Heart left ventricle (tissue), 13 donors: ENCODE results near the gene PTPRU.

ENCODE experiments used
- CTCF ChIP-seq, 12 donors: fragments of 200-600 bp; sonication (generic) in 4 of 12; IDR thresholded peaks; one replicate each; pipeline versions ENCODE4 v1.5.0 to v1.8.0; 2018 to 2022; ENCODE audit warnings: antibody characterized with exemption in 12 of 12, mild to moderate bottlenecking in 5 of 12
- POLR2A ChIP-seq, 2 donors: fragments of 450-650 bp; IDR thresholded peaks; one replicate each; pipeline ENCODE4 v1.6.1; 2017; ENCODE audit warnings: antibody characterized with exemption in 2 of 2, mild to moderate bottlenecking in 2 of 2, moderate library complexity in 2 of 2
- donor health status: ischemic (EF 13 %, LVEDD 7.1; RV severe dilation, severe dysfunction).
- donor health status: DM: no; HTN: yes; CAD: no.
- donor health status: DM: no; HTN: no; CAD: no.
- donor health status: ischemic (EF 25% LVEDD 6.9; RV normal size, moderate dysfunction).
- donor health status: ischemic (EF 25% LVEDD 5.7; RV mildly dilated, moderate dysfunction).
- donor health status: ischemic (EF 35%, LVEDD 5.7; RV mildly dilated, moderate dysfunction).
- donor health status: nonischemic (EF 11% LVEDD 7.7; RV severe dilation, severe dysfunction).
- donor health status: DM: yes; HTN: yes; CAD: no.
- donor health status: PGD.
- donor health status: ischemic (EF 29% LVEDD 5.4; RV normal size, mild dysfunction).
- donor health status: nonischemic (EF 23%, LVEDD 6.1; RV moderate dilation, normal function).

GRCh38 chr1:29299446-29299845 is 63.1 kb downstream of the PTPRU start:
- TF ChIP-seq CTCF (IDR thresholded peaks at IDR 0.05): no peak
- no peak for TF ChIP-seq POLR2A (IDR thresholded peaks at IDR 0.05)
